Endothelial cell of umbilical vein (primary cell): Measurements from ENCODE around the gene CCDC172. TPM values are rescaled to one million over a fixed set of nuclear protein-coding genes. Genes with fewer than 3 reads are reported as not detected.

ENCODE experiments used
- BruUV-seq: library from RNA; stranded (reverse); fragments of 400-500 nt; replicated peaks from 2 replicates; lab custom pipeline; 2021; lab: Mats Ljungman, UMichigan
- CTCF ChIA-PET: fragments of 300-600, 350-600 bp; sonication (Branson Sonifier 250); formaldehyde crosslinking; loops from one replicate; lab custom pipeline; 2021; ENCODE audit warnings: antibody characterized with exemption, inconsistent platforms; lab: Charles Lee
- POLR2A ChIA-PET: fragments of 300-600, 350-600 bp; sonication (Branson Sonifier 250); formaldehyde crosslinking; loops from one replicate; lab custom pipeline; 2021; ENCODE audit warnings: antibody characterized with exemption, inconsistent platforms; lab: Charles Lee
- DNase-seq: peaks from one replicate; pipeline ENCODE4 v3.0.0-alpha.2; 2011; ENCODE audit warnings: low read depth, low spot score
- FAIRE-seq: peaks from 2 replicates; lab custom pipeline; 2011; peaks lifted over from hg19 to GRCh38; lab: Jason Lieb, UNC
- H2AFZ ChIP-seq: 2 replicates; pipeline ENCODE4 v1.6.0; 2012; ENCODE audit warnings: low read depth, low read length, control low read depth, inconsistent platforms
- H3K27ac ChIP-seq: 2 replicates; pipeline ENCODE4 v1.5.1; 2011; ENCODE audit warnings: low read depth, mild to moderate bottlenecking, control low read depth, low read length, moderate library complexity; ENCODE audit not compliant: insufficient read depth
- H3K27me3 ChIP-seq, 2 experiments: 2 replicates each; pipeline versions ENCODE4 v1.6.0 to v1.6.1; 2011; ENCODE audit warnings: low read length in 2 of 2, mixed read lengths in 1 of 2; ENCODE audit not compliant: control insufficient read depth in 2 of 2, insufficient read depth in 2 of 2
- H3K36me3 ChIP-seq, 2 experiments: 2 replicates in 1 of 2; 3 replicates in 1 of 2; pipeline ENCODE4 v1.5.1; 2011; ENCODE audit warnings: low read length in 2 of 2, mild to moderate bottlenecking in 1 of 2, moderate library complexity in 1 of 2; ENCODE audit not compliant: control insufficient read depth in 2 of 2, insufficient read depth in 2 of 2; ENCODE audit errors: extremely low read depth in 1 of 2
- H3K4me1 ChIP-seq: 3 replicates; pipeline ENCODE4 v1.5.1; 2011; ENCODE audit warnings: mild to moderate bottlenecking, low read length; ENCODE audit not compliant: control insufficient read depth, insufficient read depth; ENCODE audit errors: extremely low read depth
- H3K4me2 ChIP-seq: 2 replicates; pipeline ENCODE4 v1.6.1; 2011; ENCODE audit warnings: low read length, control low read depth, mixed read lengths; ENCODE audit not compliant: insufficient read depth
- H3K4me3 ChIP-seq, 3 experiments: fragments of 200-600 bp in 1 of 3; sonication (generic), shearing (Covaris generic) in 1 of 3; replicated peaks in 1 of 3; 2 replicates each; pipeline ENCODE4 v1.5.1; 2011 to 2016; ENCODE audit warnings: control low read depth in 3 of 3, low read length in 3 of 3, mild to moderate bottlenecking in 2 of 3, inconsistent platforms in 1 of 3, low read depth in 1 of 3, moderate library complexity in 1 of 3; ENCODE audit not compliant: insufficient read depth in 1 of 3
- H3K79me2 ChIP-seq: 2 replicates; pipeline ENCODE4 v1.6.0; 2012; ENCODE audit warnings: low read length, inconsistent platforms; ENCODE audit not compliant: control insufficient read depth, insufficient read depth
- H3K9ac ChIP-seq: replicated peaks from 2 replicates; pipeline ENCODE3; 2011; ENCODE audit warnings: low read length, control low read depth; ENCODE audit not compliant: insufficient read depth; ENCODE audit errors: extremely low read depth
- H3K9me1 ChIP-seq: replicated peaks from 3 replicates; pipeline ENCODE4 v1.6.0; 2011; ENCODE audit warnings: mild to moderate bottlenecking, low read length; ENCODE audit not compliant: control insufficient read depth, insufficient read depth; ENCODE audit errors: extremely low read depth
- H3K9me3 ChIP-seq: replicated peaks from 2 replicates; pipeline ENCODE4 v1.5.1; 2012; ENCODE audit warnings: low read length, inconsistent platforms; ENCODE audit not compliant: control insufficient read depth, insufficient read depth
- H4K20me1 ChIP-seq: replicated peaks from 2 replicates; pipeline ENCODE3; 2011; ENCODE audit warnings: mild to moderate bottlenecking, low read length; ENCODE audit not compliant: control insufficient read depth, insufficient read depth; ENCODE audit errors: extremely low read depth
- EZH2 ChIP-seq: IDR thresholded peaks from 2 replicates; pipeline ENCODE4 v1.6.1; 2012; ENCODE audit warnings: borderline replicate concordance, low read depth, mild to moderate bottlenecking, moderate library complexity, low read length, inconsistent platforms; ENCODE audit not compliant: severe bottlenecking
- FOS ChIP-seq: IDR thresholded peaks from 2 replicates; pipeline ENCODE4 v1.6.1; 2011; ENCODE audit warnings: mild to moderate bottlenecking, low read length, moderate library complexity, borderline replicate concordance; ENCODE audit not compliant: insufficient read depth
- GATA2 ChIP-seq: IDR thresholded peaks from 2 replicates; pipeline ENCODE4 v1.7.0; 2011; ENCODE audit warnings: low read depth, mild to moderate bottlenecking, moderate library complexity, mixed read lengths, low read length; ENCODE audit not compliant: insufficient read length, insufficient read depth
- JUN ChIP-seq: IDR thresholded peaks from 2 replicates; pipeline ENCODE4 v1.6.1; 2011; ENCODE audit warnings: borderline replicate concordance, low read depth; ENCODE audit not compliant: insufficient read length, insufficient read depth
- MYC ChIP-seq: IDR thresholded peaks from one replicate; pipeline ENCODE4 v1.6.1; 2011; ENCODE audit warnings: mild to moderate bottlenecking, low read depth, low read length
- POLR2A ChIP-seq: IDR thresholded peaks from 2 replicates; pipeline ENCODE4 v1.6.1; 2012; ENCODE audit warnings: low read depth, mild to moderate bottlenecking, control low read depth, low read length
- POLR2AphosphoS5 ChIP-seq: IDR thresholded peaks from 2 replicates; pipeline ENCODE4 v1.6.1; 2012; ENCODE audit warnings: low read depth, mild to moderate bottlenecking, control low read depth, low read length, moderate library complexity; ENCODE audit not compliant: insufficient read depth
- dilution Hi-C: fragments of 300-500 bp; cut with MboI; formaldehyde crosslinking; loops from one replicate; pipeline ENCODE4 v1.15.0; 2019; ENCODE audit warnings: low sequenced_read_pairs; ENCODE audit not compliant: extremely low pct_ligation_motif_present
- intact Hi-C: fragments of 100-400 bp; cut with micrococcal nuclease; formaldehyde crosslinking; loops from one replicate; pipeline ENCODE4 v1.10.0; 2022
- polyA plus RNA-seq, 4 experiments: library from polyadenylated mRNA; depleted of rRNA in 3 of 4; stranded (reverse) in 3 of 4; unstranded in 1 of 4; fragments of >200 nt; gene quantifications; 2 replicates each; pipeline versions ENCODE4 v1.2.1 to v1.2.3, GENCODE V29; 2011 to 2012; ENCODE audit warnings: missing spikeins in 1 of 4
- total RNA-seq: library from RNA; stranded (reverse); gene quantifications from 2 replicates; pipeline ENCODE4 v1.2.3, GENCODE V29; 2021
- TF ChIP-seq, protein P1 (sequence below), 2 donors: IDR thresholded peaks; 1 replicate in 1 of 2; 2 replicates in 1 of 2; pipeline ENCODE4 v1.5.1; 2011; ENCODE audit warnings: low read length in 2 of 2, mild to moderate bottlenecking in 2 of 2, moderate library complexity in 2 of 2, control low read depth in 1 of 2, inconsistent platforms in 1 of 2, low read depth in 1 of 2; ENCODE audit not compliant: insufficient read depth in 1 of 2; ENCODE audit errors: extremely low read depth in 1 of 2
- TF ChIP-seq, protein P2 (sequence below): IDR thresholded peaks from 2 replicates; pipeline ENCODE4 v1.6.1; 2011; ENCODE audit not compliant: insufficient read depth, insufficient read length

Gene CCDC172
- total and polyA plus RNA-seq, 2 donors (not counting 3 experiments of a cell fraction or from before 2014, with no cell fraction given), result not detected

DNA sequence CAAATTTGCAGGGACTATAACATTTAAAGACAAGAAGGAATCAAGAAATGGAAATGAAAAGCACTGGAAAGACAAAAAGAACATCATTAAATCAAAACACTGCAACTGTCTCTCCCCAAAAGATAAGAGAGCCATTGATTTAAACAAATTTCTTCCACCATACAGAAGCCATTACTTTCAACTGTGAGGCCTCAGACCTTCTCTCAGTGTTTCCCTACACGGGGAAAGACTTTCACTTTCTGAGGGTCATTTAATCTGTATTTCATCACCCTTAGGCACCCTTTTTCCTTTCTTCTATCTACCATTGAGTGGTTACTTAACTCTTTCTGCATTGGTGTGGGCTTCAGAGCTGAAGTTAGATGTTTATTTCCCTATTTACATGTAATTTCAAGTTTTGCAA, 47.5 kb downstream of the CCDC172 start:
- no peaks in the 10 kb centered on the region for H3K36me3 ChIP-seq
- no peaks in the 10 kb centered on the region for H3K9me1 ChIP-seq
- no peak overlapping the region for H3K27ac ChIP-seq
- no peaks in the 10 kb centered on the region for H3K27me3 ChIP-seq
- no TSS peak for BruUV-seq
- POLR2A ChIA-PET, result no interaction called here
- TF ChIP-seq POLR2AphosphoS5 (no peak), FOS (no peak), POLR2A (no peak), GATA2 (no peak), EZH2 (no peak), JUN (no peak), MYC (no peak)
- TF ChIP-seq, protein P1, sequence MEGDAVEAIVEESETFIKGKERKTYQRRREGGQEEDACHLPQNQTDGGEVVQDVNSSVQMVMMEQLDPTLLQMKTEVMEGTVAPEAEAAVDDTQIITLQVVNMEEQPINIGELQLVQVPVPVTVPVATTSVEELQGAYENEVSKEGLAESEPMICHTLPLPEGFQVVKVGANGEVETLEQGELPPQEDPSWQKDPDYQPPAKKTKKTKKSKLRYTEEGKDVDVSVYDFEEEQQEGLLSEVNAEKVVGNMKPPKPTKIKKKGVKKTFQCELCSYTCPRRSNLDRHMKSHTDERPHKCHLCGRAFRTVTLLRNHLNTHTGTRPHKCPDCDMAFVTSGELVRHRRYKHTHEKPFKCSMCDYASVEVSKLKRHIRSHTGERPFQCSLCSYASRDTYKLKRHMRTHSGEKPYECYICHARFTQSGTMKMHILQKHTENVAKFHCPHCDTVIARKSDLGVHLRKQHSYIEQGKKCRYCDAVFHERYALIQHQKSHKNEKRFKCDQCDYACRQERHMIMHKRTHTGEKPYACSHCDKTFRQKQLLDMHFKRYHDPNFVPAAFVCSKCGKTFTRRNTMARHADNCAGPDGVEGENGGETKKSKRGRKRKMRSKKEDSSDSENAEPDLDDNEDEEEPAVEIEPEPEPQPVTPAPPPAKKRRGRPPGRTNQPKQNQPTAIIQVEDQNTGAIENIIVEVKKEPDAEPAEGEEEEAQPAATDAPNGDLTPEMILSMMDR (IDR thresholded peaks at IDR 0.05; ENCODE audit: extremely low read depth in 1 of 2, insufficient read depth in 1 of 2, low read depth in 1 of 2, low read length in 2 of 2), result no peak
- TF ChIP-seq, protein P2, sequence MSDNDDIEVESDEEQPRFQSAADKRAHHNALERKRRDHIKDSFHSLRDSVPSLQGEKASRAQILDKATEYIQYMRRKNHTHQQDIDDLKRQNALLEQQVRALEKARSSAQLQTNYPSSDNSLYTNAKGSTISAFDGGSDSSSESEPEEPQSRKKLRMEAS, result no peak
- no peaks in the 10 kb centered on the region for H3K4me1 ChIP-seq
- DNase-seq (no peak), FAIRE-seq (no peak)
- dilution Hi-C loops, result no loop called here
- H3K9ac ChIP-seq, result no peak overlapping the region
- no peak overlapping the region for H2AFZ ChIP-seq
- intact Hi-C loops, result no loop called here
- no peak overlapping the region for H3K4me2 ChIP-seq
- CTCF ChIA-PET, result no interaction called here
- no peak overlapping the region for H3K4me3 ChIP-seq
- H4K20me1 ChIP-seq, result no peaks in the 10 kb centered on the region
- no peaks in the 10 kb centered on the region for H3K79me2 ChIP-seq
- no peaks in the 10 kb centered on the region for H3K9me3 ChIP-seq
